Measurements from ENCODE around the gene ALAD.
"Not testable (repeated sequence)": the region's sequence is repeated elsewhere in the genome, so short reads cannot be mapped to it uniquely, and the experiment has no call there.

The ALAD gene

DNA sequence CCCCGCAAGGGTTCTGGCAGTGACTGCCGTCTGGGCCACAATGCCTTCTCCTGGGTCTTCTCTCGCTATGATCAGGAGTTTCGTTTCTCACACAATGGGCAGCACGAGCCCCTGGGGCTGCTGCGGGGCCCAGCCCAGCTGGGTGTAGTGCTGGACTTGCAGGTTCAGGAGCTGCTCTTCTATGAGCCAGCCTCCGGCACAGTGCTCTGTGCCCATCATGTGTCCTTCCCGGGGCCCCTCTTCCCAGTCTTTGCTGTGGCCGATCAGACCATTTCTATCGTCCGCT lies 31.3 kb downstream of the ALAD start:
- H3K27ac ChIP-seq = no peak overlapping the region
- TF ChIP-seq, protein P1, sequence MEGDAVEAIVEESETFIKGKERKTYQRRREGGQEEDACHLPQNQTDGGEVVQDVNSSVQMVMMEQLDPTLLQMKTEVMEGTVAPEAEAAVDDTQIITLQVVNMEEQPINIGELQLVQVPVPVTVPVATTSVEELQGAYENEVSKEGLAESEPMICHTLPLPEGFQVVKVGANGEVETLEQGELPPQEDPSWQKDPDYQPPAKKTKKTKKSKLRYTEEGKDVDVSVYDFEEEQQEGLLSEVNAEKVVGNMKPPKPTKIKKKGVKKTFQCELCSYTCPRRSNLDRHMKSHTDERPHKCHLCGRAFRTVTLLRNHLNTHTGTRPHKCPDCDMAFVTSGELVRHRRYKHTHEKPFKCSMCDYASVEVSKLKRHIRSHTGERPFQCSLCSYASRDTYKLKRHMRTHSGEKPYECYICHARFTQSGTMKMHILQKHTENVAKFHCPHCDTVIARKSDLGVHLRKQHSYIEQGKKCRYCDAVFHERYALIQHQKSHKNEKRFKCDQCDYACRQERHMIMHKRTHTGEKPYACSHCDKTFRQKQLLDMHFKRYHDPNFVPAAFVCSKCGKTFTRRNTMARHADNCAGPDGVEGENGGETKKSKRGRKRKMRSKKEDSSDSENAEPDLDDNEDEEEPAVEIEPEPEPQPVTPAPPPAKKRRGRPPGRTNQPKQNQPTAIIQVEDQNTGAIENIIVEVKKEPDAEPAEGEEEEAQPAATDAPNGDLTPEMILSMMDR (IDR thresholded peaks at IDR 0.05) = no peak
- no peak for TF ChIP-seq ZFX (IDR thresholded peaks at IDR 0.05; ENCODE audit: borderline replicate concordance)

DNA sequence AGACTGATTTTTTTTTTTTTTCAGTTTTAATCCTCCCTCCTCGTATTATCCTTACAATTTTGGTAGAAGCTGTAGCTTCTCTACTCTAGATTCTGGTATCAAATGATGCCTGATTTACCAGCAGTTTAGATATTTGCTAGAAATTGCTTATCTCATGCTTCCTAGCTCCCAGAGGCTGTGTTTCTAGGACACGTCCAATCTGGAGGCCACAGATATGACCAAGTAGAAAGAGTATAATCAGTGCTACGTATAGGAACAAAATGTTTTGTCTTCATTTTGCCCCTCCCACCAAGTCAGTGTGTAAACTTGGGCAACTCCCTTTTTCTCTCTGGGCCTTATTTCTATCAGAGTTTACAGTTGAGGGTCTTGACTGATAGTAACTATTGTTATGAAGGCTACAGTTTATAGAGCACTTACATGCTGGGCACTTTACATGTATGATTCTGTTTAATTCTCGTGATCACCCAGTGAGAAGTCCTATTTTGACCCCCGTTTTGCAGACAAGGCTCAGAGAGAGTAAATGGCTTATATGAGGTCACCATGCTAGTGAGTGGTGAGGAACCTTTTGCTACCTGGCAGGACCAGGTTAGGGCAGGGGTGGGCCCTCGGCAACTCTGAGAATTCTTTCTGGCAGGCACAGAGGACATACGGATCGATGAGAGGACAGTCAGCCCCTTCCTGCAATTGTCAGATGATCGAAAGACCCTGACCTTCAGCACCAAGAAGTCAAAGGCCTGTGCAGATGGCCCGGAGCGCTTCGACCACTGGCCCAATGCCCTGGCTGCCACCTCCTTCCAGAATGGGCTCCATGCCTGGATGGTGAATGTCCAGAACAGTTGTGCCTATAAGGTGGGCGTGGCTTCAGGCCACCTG lies 31.9 kb downstream of the ALAD start:
- TF ChIP-seq ZFX (IDR thresholded peaks at IDR 0.05; ENCODE audit: borderline replicate concordance) = no peak
- TF ChIP-seq, protein P1 (IDR thresholded peaks at IDR 0.05) = no peak
- H3K27ac ChIP-seq = no peak overlapping the region

DNA sequence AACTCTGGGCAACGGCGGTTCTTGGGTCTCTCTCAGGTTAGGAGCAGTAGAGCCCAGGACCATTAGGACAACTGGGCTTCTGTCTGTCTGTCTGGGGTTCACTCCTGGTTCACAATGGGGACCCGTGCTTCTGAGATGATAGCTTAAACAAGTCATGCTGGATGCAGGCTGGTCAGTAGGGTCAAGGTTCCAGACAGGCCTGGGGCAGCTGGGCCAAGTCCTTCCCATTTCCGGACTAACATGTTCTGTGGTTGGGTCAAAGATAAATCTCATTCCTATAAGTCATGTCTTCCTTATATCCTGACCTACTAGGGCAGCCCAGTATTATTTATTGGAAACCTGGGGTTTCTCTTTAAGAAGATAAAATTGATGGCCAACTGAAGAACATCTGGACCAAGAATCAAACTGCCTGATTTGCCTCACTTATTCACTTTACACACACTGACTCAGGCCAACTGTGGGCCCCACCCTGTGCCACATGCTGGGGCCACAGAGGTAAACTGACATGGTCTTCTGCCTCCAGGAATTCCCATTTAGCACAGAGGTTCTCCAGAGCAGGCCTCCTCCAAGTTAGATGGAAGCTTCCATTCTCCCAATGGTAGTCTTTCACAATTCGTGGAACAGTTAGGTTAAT lies 32.6 kb downstream of the ALAD start:
- TF ChIP-seq, protein P1 (IDR thresholded peaks at IDR 0.05) = no peak
- no peak for TF ChIP-seq ZFX (IDR thresholded peaks at IDR 0.05; ENCODE audit: borderline replicate concordance)
- H3K27ac ChIP-seq = no peak overlapping the region

DNA sequence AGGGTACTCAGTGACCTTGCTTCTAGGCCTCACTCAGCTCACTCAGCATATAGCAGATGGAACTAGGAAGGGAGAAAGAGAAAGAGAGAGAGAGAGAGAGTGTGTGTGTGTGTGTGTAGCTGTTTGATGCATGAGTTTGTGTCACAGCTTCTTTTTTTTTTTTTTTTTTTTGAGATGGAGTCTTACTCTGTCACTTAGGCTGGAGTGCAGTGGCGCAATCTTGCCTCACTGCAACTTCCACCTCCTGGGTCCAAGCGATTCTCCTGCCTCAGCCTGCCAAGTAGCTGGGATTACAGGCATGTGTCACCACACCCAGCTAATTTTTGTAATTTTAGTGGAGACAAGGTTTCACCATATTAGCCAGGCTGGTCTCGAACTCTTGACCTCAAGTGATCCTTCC lies 35.4 kb downstream of the ALAD start:
- not testable (repeated sequence) for H3K27ac ChIP-seq

DNA sequence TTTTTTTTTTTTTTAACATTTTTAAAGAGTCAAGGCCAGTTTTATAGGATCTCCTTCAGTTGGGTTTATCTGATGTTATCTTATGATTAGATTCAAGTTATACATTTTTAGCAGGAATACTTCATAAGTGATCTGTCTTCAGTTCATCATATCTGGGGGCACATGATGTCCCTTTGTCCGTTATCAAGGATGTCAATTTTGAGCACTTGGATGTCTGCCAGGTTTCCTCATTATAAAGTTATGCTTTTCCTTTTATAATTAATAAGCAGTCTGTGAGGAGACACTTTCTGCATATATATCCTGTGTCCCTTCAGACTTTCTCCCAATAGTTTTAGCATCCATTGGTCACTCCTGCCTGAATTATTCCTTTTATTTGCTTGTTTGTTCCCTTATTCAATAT lies 36.1 kb downstream of the ALAD start:
- no peak overlapping the region for H3K27ac ChIP-seq
- TF ChIP-seq ZFX (IDR thresholded peaks at IDR 0.05; ENCODE audit: borderline replicate concordance) = no peak
- TF ChIP-seq, protein P1 (IDR thresholded peaks at IDR 0.05) = no peak

DNA sequence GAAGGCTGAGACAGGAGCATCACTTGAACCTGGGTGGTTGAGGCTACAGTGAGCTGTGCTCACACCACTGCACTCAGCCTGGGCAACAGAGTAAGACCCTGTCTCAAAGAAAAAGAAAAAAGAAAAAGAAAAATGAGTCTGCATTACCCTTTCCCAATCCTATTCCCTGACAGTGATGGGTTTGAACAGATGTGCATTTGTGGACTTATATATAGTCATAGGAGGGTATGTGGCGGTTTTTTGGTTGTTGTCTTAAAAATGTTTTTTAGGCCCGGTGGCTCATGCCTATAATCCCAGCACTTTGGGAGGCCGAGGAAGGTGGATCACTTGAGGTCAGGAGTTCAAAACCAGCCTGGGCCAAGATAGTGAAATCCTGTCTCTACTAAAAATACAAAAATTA lies 37.7 kb downstream of the ALAD start:
- TF ChIP-seq, protein P1 (IDR thresholded peaks at IDR 0.05) = no peak
- TF ChIP-seq ZFX (IDR thresholded peaks at IDR 0.05; ENCODE audit: borderline replicate concordance) = no peak
- H3K27ac ChIP-seq = no peak overlapping the region

DNA sequence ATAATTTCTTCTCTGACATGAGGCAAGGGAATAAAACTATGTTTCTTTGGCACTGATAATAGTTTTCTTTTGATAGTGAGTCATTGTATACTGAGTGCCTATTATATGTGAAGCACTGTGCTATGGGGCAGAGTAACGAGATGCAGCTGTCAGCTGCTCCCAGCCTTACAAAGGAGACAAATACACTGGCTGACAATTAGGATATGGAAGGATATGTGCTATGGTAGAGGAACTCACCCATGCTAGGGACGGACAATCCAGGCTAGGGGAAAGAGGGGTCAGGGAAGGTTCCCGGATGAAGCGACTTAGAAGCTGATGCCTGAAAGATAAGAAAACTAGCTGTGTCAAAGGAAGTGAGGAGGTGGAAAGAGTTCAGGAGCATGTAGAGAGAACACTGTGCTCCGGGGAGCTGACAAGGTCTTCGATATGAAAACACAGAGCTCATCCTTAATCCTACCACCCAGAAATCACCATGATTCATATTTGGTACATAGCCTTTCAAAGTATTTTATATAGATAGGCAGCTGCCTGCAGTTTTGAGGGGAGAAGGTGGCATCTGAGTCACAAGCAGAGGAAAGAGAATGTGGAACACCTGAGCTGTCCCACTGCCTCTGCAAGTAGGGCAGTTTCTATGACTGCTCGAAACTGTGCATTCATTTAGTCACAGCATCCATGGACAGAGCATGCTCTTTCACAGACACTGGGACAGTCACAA lies 39.6 kb downstream of the ALAD start:
- TF ChIP-seq, protein P1 (IDR thresholded peaks at IDR 0.05) = no peak
- TF ChIP-seq ZFX (IDR thresholded peaks at IDR 0.05; ENCODE audit: borderline replicate concordance) = no peak
- H3K27ac ChIP-seq = no peak overlapping the region
